ENCODE measurements around the gene LRRFIP1. TPM values are rescaled to one million over a fixed set of nuclear protein-coding genes. Genes with fewer than 3 reads are reported as not detected.

LRRFIP1 gene
- polyA plus RNA-seq, 1 donor from 2014 or later, result 96.3 TPM

DNA sequence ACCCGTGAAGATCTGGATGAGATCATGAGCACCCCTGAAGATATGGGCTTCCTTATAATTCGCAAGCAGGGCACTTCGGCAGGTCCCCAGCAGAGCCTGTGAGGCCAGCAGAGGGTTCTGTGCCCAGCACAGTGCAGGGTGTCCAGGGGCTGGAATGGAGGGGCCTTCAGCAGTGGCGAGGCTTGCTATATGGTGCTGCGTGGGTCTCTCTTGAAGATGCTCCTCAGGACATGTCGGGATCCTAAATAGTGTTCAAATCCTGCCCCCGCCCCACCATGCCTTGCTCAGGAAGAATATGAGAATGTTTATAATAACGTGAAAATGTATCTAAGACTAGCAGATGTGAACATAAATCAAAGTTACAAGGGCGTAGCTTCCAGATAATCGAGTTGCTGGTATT is 110.9 kb downstream of the LRRFIP1 start:
- Histone ChIP-seq H3K9me3 (ENCODE audit: low read length) (no peaks in the 10 kb centered on the region), H3F3A (ENCODE audit: insufficient read depth, low read length, poor library complexity, severe bottlenecking) (no peaks in the 10 kb centered on the region), H3K27ac (ENCODE audit: low read length) (no peak overlapping the region), H3K9ac (ENCODE audit: low read length) (no peak overlapping the region), H3K27me3 (ENCODE audit: insufficient read depth, low read depth, low read length) (no peaks in the 10 kb centered on the region), H3K79me2 (replicated peaks; ENCODE audit: insufficient read depth, low read length) (no peaks in the 10 kb centered on the region), H3K4me3 (ENCODE audit: low read length) (no peak overlapping the region), H3K4me2 (ENCODE audit: low read length) (no peak overlapping the region), H3K9me2 (ENCODE audit: insufficient read depth, low read length) (no peaks in the 10 kb centered on the region), H2AFZ (ENCODE audit: low read depth, low read length) (no peak overlapping the region), H3K36me3 (ENCODE audit: insufficient read depth, low read length) (peaks cover 10% of the 10 kb centered on the region), H4K20me1 (ENCODE audit: insufficient read depth) (no peaks in the 10 kb centered on the region)
- no peak for TF ChIP-seq RAD21 (conservative IDR thresholded peaks at IDR 0.05)

DNA sequence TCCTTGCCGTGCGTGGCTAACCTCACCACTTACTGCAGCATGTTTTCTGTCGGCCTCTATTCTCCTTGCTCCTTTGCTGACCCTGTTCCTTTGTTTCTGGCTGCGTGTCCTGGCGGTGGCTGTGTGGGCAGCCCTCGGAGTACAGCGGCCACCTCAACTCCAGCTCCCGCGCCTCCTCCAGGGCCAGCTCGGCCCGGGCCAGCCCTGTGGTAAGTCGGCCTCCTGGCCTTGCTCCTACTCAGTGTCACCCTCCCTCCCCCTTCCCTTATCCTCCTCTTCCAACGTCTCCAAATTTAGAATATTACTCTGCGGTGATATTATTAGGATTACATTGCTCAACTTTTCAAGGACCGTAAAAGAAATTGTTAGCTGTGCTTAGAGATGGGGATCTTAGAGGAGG is 111.7 kb downstream of the LRRFIP1 start:
- Histone ChIP-seq H3K27ac (ENCODE audit: low read length) (no peak overlapping the region), H3K9me2 (ENCODE audit: insufficient read depth, low read length) (no peaks in the 10 kb centered on the region), H3K9me3 (ENCODE audit: low read length) (no peaks in the 10 kb centered on the region), H3K36me3 (ENCODE audit: insufficient read depth, low read length) (peaks cover 10% of the 10 kb centered on the region), H3F3A (ENCODE audit: insufficient read depth, low read length, poor library complexity, severe bottlenecking) (no peaks in the 10 kb centered on the region), H3K9ac (ENCODE audit: low read length) (no peak overlapping the region), H3K4me2 (ENCODE audit: low read length) (no peak overlapping the region), H3K79me2 (replicated peaks; ENCODE audit: insufficient read depth, low read length) (no peaks in the 10 kb centered on the region), H2AFZ (ENCODE audit: low read depth, low read length) (no peak overlapping the region), H4K20me1 (ENCODE audit: insufficient read depth) (no peaks in the 10 kb centered on the region), H3K27me3 (ENCODE audit: insufficient read depth, low read depth, low read length) (no peaks in the 10 kb centered on the region), H3K4me3 (ENCODE audit: low read length) (no peak overlapping the region)
- TF ChIP-seq POLR2AphosphoS5 (IDR thresholded peaks at IDR 0.05), result no peak
- TF ChIP-seq MXI1 (conservative IDR thresholded peaks at IDR 0.05; ENCODE audit: poor library complexity, severe bottlenecking), result no peak
- no peak for TF ChIP-seq RAD21 (conservative IDR thresholded peaks at IDR 0.05)
- no peak for TF ChIP-seq EZH2 (IDR thresholded peaks at IDR 0.05; ENCODE audit: borderline replicate concordance, insufficient read depth, low read length, poor library complexity, severe bottlenecking)
- TF ChIP-seq, protein P1, sequence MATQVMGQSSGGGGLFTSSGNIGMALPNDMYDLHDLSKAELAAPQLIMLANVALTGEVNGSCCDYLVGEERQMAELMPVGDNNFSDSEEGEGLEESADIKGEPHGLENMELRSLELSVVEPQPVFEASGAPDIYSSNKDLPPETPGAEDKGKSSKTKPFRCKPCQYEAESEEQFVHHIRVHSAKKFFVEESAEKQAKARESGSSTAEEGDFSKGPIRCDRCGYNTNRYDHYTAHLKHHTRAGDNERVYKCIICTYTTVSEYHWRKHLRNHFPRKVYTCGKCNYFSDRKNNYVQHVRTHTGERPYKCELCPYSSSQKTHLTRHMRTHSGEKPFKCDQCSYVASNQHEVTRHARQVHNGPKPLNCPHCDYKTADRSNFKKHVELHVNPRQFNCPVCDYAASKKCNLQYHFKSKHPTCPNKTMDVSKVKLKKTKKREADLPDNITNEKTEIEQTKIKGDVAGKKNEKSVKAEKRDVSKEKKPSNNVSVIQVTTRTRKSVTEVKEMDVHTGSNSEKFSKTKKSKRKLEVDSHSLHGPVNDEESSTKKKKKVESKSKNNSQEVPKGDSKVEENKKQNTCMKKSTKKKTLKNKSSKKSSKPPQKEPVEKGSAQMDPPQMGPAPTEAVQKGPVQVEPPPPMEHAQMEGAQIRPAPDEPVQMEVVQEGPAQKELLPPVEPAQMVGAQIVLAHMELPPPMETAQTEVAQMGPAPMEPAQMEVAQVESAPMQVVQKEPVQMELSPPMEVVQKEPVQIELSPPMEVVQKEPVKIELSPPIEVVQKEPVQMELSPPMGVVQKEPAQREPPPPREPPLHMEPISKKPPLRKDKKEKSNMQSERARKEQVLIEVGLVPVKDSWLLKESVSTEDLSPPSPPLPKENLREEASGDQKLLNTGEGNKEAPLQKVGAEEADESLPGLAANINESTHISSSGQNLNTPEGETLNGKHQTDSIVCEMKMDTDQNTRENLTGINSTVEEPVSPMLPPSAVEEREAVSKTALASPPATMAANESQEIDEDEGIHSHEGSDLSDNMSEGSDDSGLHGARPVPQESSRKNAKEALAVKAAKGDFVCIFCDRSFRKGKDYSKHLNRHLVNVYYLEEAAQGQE (IDR thresholded peaks at IDR 0.05; ENCODE audit: borderline replicate concordance), result no peak
- TF ChIP-seq TAF1 (IDR thresholded peaks at IDR 0.05; ENCODE audit: low read depth), result no peak

DNA sequence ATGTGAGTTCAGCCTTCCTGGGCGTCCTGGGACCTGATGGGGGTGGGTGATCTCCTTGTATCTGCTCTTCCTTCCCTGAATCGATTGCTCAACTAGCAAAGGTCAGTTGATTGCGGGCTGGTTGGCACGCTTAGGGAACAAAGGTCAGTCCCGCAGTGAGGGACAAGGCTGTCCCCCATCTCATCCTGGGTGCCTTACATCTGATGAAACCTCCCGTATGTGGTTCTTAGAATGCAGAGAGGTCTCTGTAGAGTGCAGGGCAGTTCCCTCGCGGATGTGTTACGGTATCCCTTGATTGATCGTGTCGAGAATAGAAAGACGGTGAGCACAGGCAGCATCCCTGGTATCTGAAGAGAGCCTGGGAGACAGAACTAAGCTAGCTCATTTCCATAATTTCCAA is 114.8 kb downstream of the LRRFIP1 start:
- Histone ChIP-seq H3K79me2 (replicated peaks; ENCODE audit: insufficient read depth, low read length) (no peaks in the 10 kb centered on the region), H3K4me2 (ENCODE audit: low read length) (no peak overlapping the region), H4K20me1 (ENCODE audit: insufficient read depth) (no peaks in the 10 kb centered on the region), H3K9ac (ENCODE audit: low read length) (no peak overlapping the region), H3K27me3 (ENCODE audit: insufficient read depth, low read depth, low read length) (no peaks in the 10 kb centered on the region), H2AFZ (ENCODE audit: low read depth, low read length) (no peak overlapping the region), H3K36me3 (ENCODE audit: insufficient read depth, low read length) (no peaks in the 10 kb centered on the region), H3K27ac (ENCODE audit: low read length) (no peak overlapping the region), H3F3A (ENCODE audit: insufficient read depth, low read length, poor library complexity, severe bottlenecking) (no peaks in the 10 kb centered on the region), H3K9me3 (ENCODE audit: low read length) (no peaks in the 10 kb centered on the region), H3K4me3 (ENCODE audit: low read length) (no peak overlapping the region), H3K9me2 (ENCODE audit: insufficient read depth, low read length) (no peaks in the 10 kb centered on the region)
- no peak for TF ChIP-seq EP300 (conservative IDR thresholded peaks at IDR 0.05; ENCODE audit: poor library complexity, severe bottlenecking)
- TF ChIP-seq, protein P1 (IDR thresholded peaks at IDR 0.05; ENCODE audit: borderline replicate concordance), result no peak
- TF ChIP-seq CTCF (IDR thresholded peaks at IDR 0.05; ENCODE audit: poor library complexity, severe bottlenecking), result no peak
- no peak for TF ChIP-seq TAF1 (IDR thresholded peaks at IDR 0.05; ENCODE audit: low read depth)
- TF ChIP-seq POLR2AphosphoS5 (IDR thresholded peaks at IDR 0.05), result no peak
- no peak for TF ChIP-seq SMC3 (conservative IDR thresholded peaks at IDR 0.05; ENCODE audit: poor library complexity)
- TF ChIP-seq MXI1 (conservative IDR thresholded peaks at IDR 0.05; ENCODE audit: poor library complexity, severe bottlenecking), result no peak
- TF ChIP-seq RAD21 (conservative IDR thresholded peaks at IDR 0.05), result no peak
- no peak for TF ChIP-seq EZH2 (IDR thresholded peaks at IDR 0.05; ENCODE audit: borderline replicate concordance, insufficient read depth, low read length, poor library complexity, severe bottlenecking)
